Smooth muscle cell (in vitro differentiated cells): ENCODE results near the gene KLK7. TPM values are rescaled to one million over a fixed set of nuclear protein-coding genes. Genes with fewer than 3 reads are reported as not detected.

ENCODE experiments used
- DNase-seq: peaks from one replicate; lab custom pipeline; 2025; ENCODE audit not compliant: unreplicated experiment; lab: John Stamatoyannopoulos, UW
- H2AFZ ChIP-seq: fragments of 200-600 bp; sonication (generic); 2 replicates; pipeline ENCODE4 v1.6.0; 2016; ENCODE audit warnings: antibody characterized with exemption, low read depth, mild to moderate bottlenecking
- H3F3A ChIP-seq: fragments of 200-600 bp; sonication (generic); 2 replicates; pipeline ENCODE4 v1.6.0; 2017; ENCODE audit warnings: antibody characterized with exemption, low read depth
- H3K27ac ChIP-seq: fragments of 200-600 bp; sonication (generic); 2 replicates; pipeline ENCODE4 v1.5.1; 2016; ENCODE audit warnings: low read depth, mild to moderate bottlenecking
- H3K27me3 ChIP-seq: fragments of 200-600 bp; sonication (generic); 2 replicates; pipeline ENCODE4 v1.6.1; 2016; ENCODE audit warnings: low read depth, mild to moderate bottlenecking
- H3K36me3 ChIP-seq: fragments of 200-600 bp; sonication (generic); 2 replicates; pipeline ENCODE4 v1.5.1; 2016; ENCODE audit warnings: low read depth
- H3K4me1 ChIP-seq: fragments of 200-600 bp; sonication (generic); 2 replicates; pipeline ENCODE4 v1.5.1; 2016; ENCODE audit warnings: low read depth
- H3K4me2 ChIP-seq: fragments of 200-600 bp; sonication (generic); 2 replicates; pipeline ENCODE4 v1.6.0; 2016; ENCODE audit warnings: mild to moderate bottlenecking
- H3K4me3 ChIP-seq: fragments of 200-600 bp; sonication (generic); 2 replicates; pipeline ENCODE4 v1.5.1; 2016; ENCODE audit warnings: mild to moderate bottlenecking
- H3K79me2 ChIP-seq: fragments of 200-600 bp; sonication (generic); 2 replicates; pipeline ENCODE4 v1.6.0; 2016; ENCODE audit warnings: low read depth, mild to moderate bottlenecking
- H3K9ac ChIP-seq: fragments of 200-600 bp; sonication (generic); 2 replicates; pipeline ENCODE4 v1.6.0; 2016; ENCODE audit warnings: low read depth
- H3K9me3 ChIP-seq: fragments of 200-600 bp; sonication (generic); replicated peaks from 2 replicates; pipeline ENCODE4 v1.5.1; 2016; ENCODE audit warnings: low read depth
- H4K20me1 ChIP-seq: fragments of 200-600 bp; sonication (generic); 2 replicates; pipeline ENCODE4 v1.6.0; 2016; ENCODE audit warnings: low read depth
- CTCF ChIP-seq: fragments of 200-600 bp; sonication (generic); IDR thresholded peaks from 2 replicates; pipeline ENCODE4 v1.5.1; 2017; ENCODE audit warnings: borderline replicate concordance, mild to moderate bottlenecking, antibody characterized with exemption; ENCODE audit not compliant: insufficient read depth, poor library complexity, severe bottlenecking
- WGBS: methylation state at CpG from one replicate; pipeline ENCODE4 v1.1.7; 2016; ENCODE audit warnings: low lambda C conversion rate; 5-methylcytosine and 5-hydroxymethylcytosine counted together
- polyA plus RNA-seq: library from polyadenylated mRNA; unstranded; fragments of >200 nt; fragmentation: Nextera tagmentation; extraction: Ambion mirVana; gene quantifications from 2 replicates; pipeline ENCODE4 v1.2.1, GENCODE V29; 2016
- total RNA-seq: library from RNA; depleted of rRNA; stranded (reverse); fragments of >200 nt; gene quantifications from 2 replicates; pipeline ENCODE4 v1.2.3, GENCODE V29; 2014

Gene KLK7
- total and polyA plus RNA-seq, 2 experiments from 2014 or later = 0.25 TPM; not detected in 1

GRCh38 chr19:51022526-51022925, 38.8 kb upstream of the KLK7 start:
- peaks cover 34% of the 10 kb centered on the region for H3K27me3 ChIP-seq
- peaks cover 11% of the 10 kb centered on the region for H3K4me1 ChIP-seq
- H3K9me3 ChIP-seq = no peaks in the 10 kb centered on the region
- H2AFZ ChIP-seq = no peak overlapping the region
- no peak for TF ChIP-seq CTCF
- no peak overlapping the region for H3K27ac ChIP-seq
- no peaks in the 10 kb centered on the region for H3K36me3 ChIP-seq
- no peak overlapping the region for H3K9ac ChIP-seq
- H3K79me2 ChIP-seq = no peaks in the 10 kb centered on the region
- WGBS = 83% methylated on average over 14 of the region's 14 CpGs
- DNase-seq = no peak
- H3K4me3 ChIP-seq = no peak overlapping the region
- H3K4me2 ChIP-seq = no peak overlapping the region
- H3F3A ChIP-seq = no peaks in the 10 kb centered on the region
- no peaks in the 10 kb centered on the region for H4K20me1 ChIP-seq

GRCh38 chr19:51020988-51021651, 37.4 kb upstream of the KLK7 start:
- peaks cover 14% of the 10 kb centered on the region for H3K4me1 ChIP-seq
- no peaks in the 10 kb centered on the region for H3F3A ChIP-seq
- DNase-seq = no peak
- no peak overlapping the region for H3K27ac ChIP-seq
- H2AFZ ChIP-seq = no peak overlapping the region
- no peaks in the 10 kb centered on the region for H3K36me3 ChIP-seq
- WGBS = 34% methylated on average over 7 of the region's 7 CpGs
- H3K27me3 ChIP-seq = peaks cover 46% of the 10 kb centered on the region
- no peak overlapping the region for H3K4me3 ChIP-seq
- H3K9ac ChIP-seq = no peak overlapping the region
- no peaks in the 10 kb centered on the region for H3K9me3 ChIP-seq
- no peaks in the 10 kb centered on the region for H3K79me2 ChIP-seq
- TF ChIP-seq CTCF = peak; percentile 64
- H3K4me2 ChIP-seq = no peak overlapping the region
- H4K20me1 ChIP-seq = no peaks in the 10 kb centered on the region

GRCh38 chr19:51019544-51019925, 35.8 kb upstream of the KLK7 start, which contains the start of gene KLK10:
TSS of gene KLK10 (minus strand) at chr19:51019709. CDS start at chr19:51019130, 579 bp downstream.
- H3K4me2 ChIP-seq = peak within 1 kb of the TSS; percentile 69

More at GRCh38 chr19:51019544-51019925, 35.8 kb upstream of the KLK7 start, which contains the start of gene KLK10:
- H3K36me3 ChIP-seq = no peaks in the 10 kb centered on the region
- no peak within 1 kb of the TSS for H3K27ac ChIP-seq
- DNase-seq = no peak
- no peak within 1 kb of the TSS for H3K9ac ChIP-seq
- H3K27me3 ChIP-seq = peaks cover 60% of the 10 kb centered on the region
- H3K4me3 ChIP-seq = peak within 1 kb of the TSS; percentile 10
- no peaks in the 10 kb centered on the region for H3K9me3 ChIP-seq
- TF ChIP-seq CTCF = no peak
- H3F3A ChIP-seq = no peaks in the 10 kb centered on the region
- WGBS = 21% methylated on average over 7 of the region's 14 CpGs
- peaks cover 14% of the 10 kb centered on the region for H3K4me1 ChIP-seq
- no peaks in the 10 kb centered on the region for H4K20me1 ChIP-seq
- no peaks in the 10 kb centered on the region for H3K79me2 ChIP-seq
- H2AFZ ChIP-seq = no peak within 1 kb of the TSS
